Ishikawa (cell line): ENCODE measurements around the gene ATP1A1.

Experiments used
- CEBPB ChIP-seq: IDR thresholded peaks from 2 replicates; pipeline ENCODE4 v1.6.1; 2012
- CREB1 ChIP-seq: IDR thresholded peaks from 2 replicates; pipeline ENCODE4 v1.6.1; 2012; ENCODE audit warnings: low read depth
- EGR1 ChIP-seq: IDR thresholded peaks from 2 replicates; pipeline ENCODE4 v1.6.1; 2012
- EP300 ChIP-seq: IDR thresholded peaks from 2 replicates; pipeline ENCODE4 v1.6.1; 2012; ENCODE audit warnings: borderline replicate concordance
- FOXM1 ChIP-seq: IDR thresholded peaks from 2 replicates; pipeline ENCODE4 v1.6.1; 2012; ENCODE audit warnings: low read depth, borderline replicate concordance
- MAX ChIP-seq: IDR thresholded peaks from 2 replicates; pipeline ENCODE4 v1.6.1; 2012
- NFIC ChIP-seq: IDR thresholded peaks from 2 replicates; pipeline ENCODE4 v1.6.1; 2012
- RAD21 ChIP-seq: IDR thresholded peaks from 2 replicates; pipeline ENCODE4 v1.6.1; 2012; ENCODE audit warnings: low read depth
- REST ChIP-seq: IDR thresholded peaks from 2 replicates; pipeline ENCODE4 v1.6.1; 2012; ENCODE audit warnings: low read depth, mild to moderate bottlenecking
- TAF1 ChIP-seq: IDR thresholded peaks from 2 replicates; pipeline ENCODE4 v1.6.1; 2012; ENCODE audit warnings: low read depth, mild to moderate bottlenecking
- TCF12 ChIP-seq: IDR thresholded peaks from 2 replicates; pipeline ENCODE4 v1.6.1; 2012; ENCODE audit warnings: low read depth
- TEAD4 ChIP-seq: IDR thresholded peaks from 2 replicates; pipeline ENCODE4 v1.6.1; 2012
- USF1 ChIP-seq: IDR thresholded peaks from 2 replicates; pipeline ENCODE4 v1.6.1; 2012
- YY1 ChIP-seq: IDR thresholded peaks from 2 replicates; pipeline ENCODE4 v1.6.1; 2012; ENCODE audit warnings: low read depth
- ZBTB7A ChIP-seq: IDR thresholded peaks from 2 replicates; pipeline ENCODE4 v1.6.1; 2012; ENCODE audit warnings: low read depth

ATP1A1 gene

GRCh38 chr1:116380499-116381242, 7.6 kb downstream of the ATP1A1 start:
- TF ChIP-seq TCF12, result no peak
- TF ChIP-seq EP300, result no peak
- TF ChIP-seq CEBPB, result no peak
- TF ChIP-seq MAX, result no peak
- TF ChIP-seq EGR1, result no peak
- TF ChIP-seq NFIC, result no peak
- no peak for TF ChIP-seq TEAD4
- TF ChIP-seq ZBTB7A, result no peak
- TF ChIP-seq RAD21, result no peak
- TF ChIP-seq TAF1, result no peak
- TF ChIP-seq YY1, result no peak
- TF ChIP-seq FOXM1, result no peak
- TF ChIP-seq REST, result no peak
- TF ChIP-seq USF1, result no peak
- TF ChIP-seq CREB1, result no peak

- TF ChIP-seq CEBPB, result no peak
- TF ChIP-seq MAX, result no peak
- TF ChIP-seq CREB1, result no peak
- TF ChIP-seq REST, result no peak
- no peak for TF ChIP-seq TCF12
- no peak for TF ChIP-seq USF1
- TF ChIP-seq ZBTB7A, result no peak
- no peak for TF ChIP-seq NFIC
- TF ChIP-seq YY1, result no peak
- TF ChIP-seq EP300, result no peak
- no peak for TF ChIP-seq RAD21
- TF ChIP-seq FOXM1, result no peak
- TF ChIP-seq TEAD4, result no peak
- no peak for TF ChIP-seq EGR1
- no peak for TF ChIP-seq TAF1
Measured at GRCh38 chr1:116382321-116382720, 9.3 kb downstream of the ATP1A1 start.

GRCh38 chr1:116382857-116383483, 9.9 kb downstream of the ATP1A1 start:
- TF ChIP-seq TEAD4 (no peak), REST (no peak), NFIC (no peak), MAX (no peak), RAD21 (no peak), USF1 (no peak), CEBPB (no peak), CREB1 (no peak), TAF1 (no peak), EGR1 (no peak)
